GM21723 (cell line): ENCODE data around the gene CDC73.
A peak's percentile ranks its signal among the peaks of the same experiment; 100 is the strongest.
"Not testable (repeated sequence)": the region's sequence is repeated elsewhere in the genome, so short reads cannot be mapped to it uniquely, and the experiment has no call there.

ENCODE experiments used
- ATAC-seq: cut with Tn5 transposase; IDR thresholded peaks from one replicate; pipeline ENCODE4 v1.9.1; 2021; ENCODE audit warnings: mild to moderate bottlenecking, moderate library complexity; ENCODE audit not compliant: unreplicated experiment

CDC73 gene

GRCh38 chr1:193113258-193113991 lies 8.4 kb upstream of the CDC73 start:
- ATAC-seq: no peak

- ATAC-seq: no peak
Observed at GRCh38 chr1:193113992-193114332, 7.9 kb upstream of the CDC73 start.

- ATAC-seq: no peak
Observed at GRCh38 chr1:193114485-193115095, 7.2 kb upstream of the CDC73 start.

- no peak for ATAC-seq
Observed at GRCh38 chr1:193115629-193116227, 6.1 kb upstream of the CDC73 start.

GRCh38 chr1:193117167-193117566 lies 4.7 kb upstream of the CDC73 start:
- ATAC-seq: not testable (repeated sequence)

- ATAC-seq: no peak
Observed at GRCh38 chr1:193118194-193118593, 3.6 kb upstream of the CDC73 start.

- ATAC-seq: no peak
Observed at GRCh38 chr1:193118803-193119730, 2.8 kb upstream of the CDC73 start.

- no peak for ATAC-seq
Observed at GRCh38 chr1:193120604-193121166, 1.1 kb upstream of the CDC73 start.

GRCh38 chr1:193123751-193124150 lies 1.9 kb downstream of the CDC73 start:
- no peak for ATAC-seq

- no peak for ATAC-seq
Observed at GRCh38 chr1:193125369-193125768, 3.5 kb downstream of the CDC73 start.

- ATAC-seq: peak; percentile 61
Observed at GRCh38 chr1:193131266-193131860, 9.5 kb downstream of the CDC73 start.

- ATAC-seq: no peak
Observed at GRCh38 chr1:193140254-193140653, 18.4 kb downstream of the CDC73 start.

- ATAC-seq: no peak
Observed at GRCh38 chr1:193141804-193142203, 20.0 kb downstream of the CDC73 start.

- ATAC-seq: no peak
Observed at GRCh38 chr1:193142409-193142808, 20.6 kb downstream of the CDC73 start.

- no peak for ATAC-seq
Observed at GRCh38 chr1:193143285-193143684, 21.5 kb downstream of the CDC73 start.

- no peak for ATAC-seq
Observed at GRCh38 chr1:193144361-193144938, 22.6 kb downstream of the CDC73 start.

GRCh38 chr1:193144999-193145398 lies 23.2 kb downstream of the CDC73 start:
- ATAC-seq: no peak

GRCh38 chr1:193156117-193156821 lies 34.4 kb downstream of the CDC73 start:
- ATAC-seq: no peak

GRCh38 chr1:193156822-193157142 lies 35.0 kb downstream of the CDC73 start:
- ATAC-seq: no peak

GRCh38 chr1:193157360-193157759 lies 35.5 kb downstream of the CDC73 start:
- no peak for ATAC-seq
